HG02642 (cell line): Measurements from ENCODE around the gene RDH16.
"Not testable (repeated sequence)": the region's sequence is repeated elsewhere in the genome, so short reads cannot be mapped to it uniquely, and the experiment has no call there.

ENCODE experiments used
- ATAC-seq: cut with Tn5 transposase; IDR thresholded peaks from one replicate; pipeline ENCODE4 v1.9.1; 2021; ENCODE audit warnings: mild to moderate bottlenecking; ENCODE audit not compliant: unreplicated experiment, poor library complexity

RDH16 gene

DNA sequence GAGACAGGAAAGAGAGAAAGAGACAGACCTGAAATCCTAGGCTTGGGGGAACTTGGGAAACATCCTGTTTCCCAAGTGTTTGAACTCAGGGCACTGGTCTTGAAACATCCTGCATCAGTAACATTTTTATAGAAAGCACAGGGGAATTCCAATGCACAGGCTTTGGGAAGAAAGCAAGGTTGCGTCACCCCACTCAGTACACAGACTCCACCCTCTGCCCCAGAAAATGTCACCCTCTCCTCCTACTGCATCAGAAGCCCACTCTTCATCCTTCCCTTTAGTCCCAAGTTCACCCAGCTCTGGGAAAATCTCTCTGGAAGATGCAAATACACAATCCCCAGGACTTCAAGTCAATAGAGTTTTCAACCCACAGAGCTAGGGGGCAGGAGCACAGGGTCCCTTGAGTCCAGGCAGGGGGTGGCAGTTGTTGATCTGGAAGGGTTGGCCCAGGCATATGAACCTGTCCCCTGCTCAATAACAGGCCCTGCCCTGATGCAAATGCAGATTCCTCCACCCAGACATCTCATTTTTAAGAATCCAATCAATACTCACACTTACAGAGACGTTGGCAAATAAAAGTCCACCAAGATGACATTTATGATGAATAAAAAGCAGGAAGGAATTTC is 1.7 kb downstream of the RDH16 start:
- no peak for ATAC-seq

DNA sequence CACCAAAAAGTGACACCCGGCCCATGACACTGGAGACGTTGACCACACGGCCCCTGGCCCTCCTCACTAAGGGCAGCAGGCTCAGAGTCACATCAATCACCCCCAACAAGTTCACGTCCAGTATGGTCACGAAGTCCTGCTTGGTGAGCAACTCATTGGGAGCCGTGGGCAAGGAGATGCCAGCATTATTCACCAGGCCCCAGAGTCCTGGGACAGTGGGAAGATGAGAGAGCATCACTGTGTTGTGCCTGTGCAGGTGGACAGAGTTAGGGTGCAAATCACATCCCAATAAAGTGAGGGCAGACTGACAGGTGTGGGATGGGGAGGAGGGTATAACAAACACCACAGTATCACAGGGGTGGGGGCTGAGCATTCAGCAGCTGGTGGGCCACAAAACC is 2.5 kb downstream of the RDH16 start:
- no peak for ATAC-seq

- ATAC-seq, result no peak
Observed at GRCh38 chr12:56954057-56954957, 3.1 kb downstream of the RDH16 start.

DNA sequence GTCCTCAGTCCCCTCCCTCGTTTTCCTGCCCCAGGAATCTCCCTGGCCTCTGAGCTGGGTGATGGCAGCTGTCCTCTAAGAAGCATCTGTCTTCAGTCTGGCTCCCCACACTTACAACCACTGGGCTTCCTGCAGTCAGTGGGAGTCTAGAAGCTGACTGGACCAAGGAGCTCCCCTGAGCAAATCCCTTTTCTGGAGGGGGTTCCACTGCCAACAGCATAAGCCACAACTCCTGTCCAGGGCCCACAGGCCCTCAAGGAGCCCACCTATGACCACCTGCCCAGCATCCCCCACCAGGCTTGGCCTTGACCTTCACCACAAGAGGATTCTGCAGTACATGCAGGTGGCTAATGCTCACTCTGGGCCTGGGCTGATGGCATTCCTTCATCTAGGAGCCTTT is 4.1 kb downstream of the RDH16 start:
- ATAC-seq, result no peak

DNA sequence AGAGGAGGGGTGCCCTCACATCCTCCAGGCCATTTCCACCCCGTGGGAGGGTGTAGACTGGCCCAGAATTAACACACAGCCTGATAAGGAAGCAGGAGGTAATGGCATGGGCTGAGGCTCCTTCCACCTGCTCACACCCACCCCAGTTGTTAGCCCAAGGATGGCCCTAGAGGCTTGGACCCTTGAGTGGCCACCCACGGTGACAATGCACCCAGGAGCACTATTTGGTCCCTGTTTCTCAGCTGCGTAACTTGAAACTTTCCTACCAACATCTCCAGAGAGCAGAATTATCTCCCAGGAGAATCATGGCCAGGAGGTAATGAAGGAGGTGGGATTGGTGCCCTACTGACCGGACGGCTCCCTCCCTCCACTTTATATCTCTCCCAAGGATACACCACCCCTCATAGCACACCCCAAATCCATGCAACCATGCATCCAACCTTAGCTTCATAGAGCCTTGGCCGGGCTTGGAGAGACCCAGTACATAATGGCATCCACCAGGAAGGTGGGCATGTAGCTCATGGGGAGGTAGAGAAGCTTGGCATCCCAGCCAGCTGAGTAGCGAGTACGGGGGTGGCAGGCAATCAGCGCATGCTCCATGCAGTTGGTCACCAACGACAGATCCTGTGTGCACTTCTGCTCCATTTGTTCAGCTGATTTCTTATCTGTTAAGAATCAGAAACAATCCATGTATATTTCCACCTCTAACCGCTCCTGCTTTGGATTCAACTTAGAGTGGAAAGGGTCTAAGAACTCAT is 5.6 kb downstream of the RDH16 start:
- no peak for ATAC-seq

DNA sequence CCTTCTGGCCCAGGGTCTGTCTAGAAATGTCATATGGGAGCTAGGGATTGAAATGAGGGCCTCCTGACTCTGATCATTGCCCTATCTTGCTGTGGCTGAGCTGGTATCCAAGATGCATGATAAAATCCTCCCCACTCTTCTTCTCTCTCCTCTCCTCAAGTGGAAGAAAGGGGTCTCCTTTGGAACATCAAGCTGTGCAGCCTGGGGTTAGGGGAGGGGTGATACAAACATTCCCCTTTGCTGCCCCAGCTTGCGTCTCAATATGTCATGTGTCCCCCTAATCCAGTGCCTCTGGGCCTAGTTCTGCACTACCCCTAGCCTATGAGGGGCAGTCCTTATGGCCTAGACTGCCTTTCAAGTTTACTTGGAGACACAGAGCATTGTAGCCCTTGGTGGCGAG is 8.5 kb downstream of the RDH16 start:
- no peak for ATAC-seq

GRCh38 chr12:56948457-56948777 is 9.0 kb downstream of the RDH16 start:
- ATAC-seq, result no peak

- no peak for ATAC-seq
Observed at GRCh38 chr12:56947633-56948456, 9.6 kb downstream of the RDH16 start.

GRCh38 chr12:56943878-56944277 is 13.5 kb downstream of the RDH16 start:
- no peak for ATAC-seq

GRCh38 chr12:56943374-56943773 is 14.0 kb downstream of the RDH16 start:
- ATAC-seq, result not testable (repeated sequence)

DNA sequence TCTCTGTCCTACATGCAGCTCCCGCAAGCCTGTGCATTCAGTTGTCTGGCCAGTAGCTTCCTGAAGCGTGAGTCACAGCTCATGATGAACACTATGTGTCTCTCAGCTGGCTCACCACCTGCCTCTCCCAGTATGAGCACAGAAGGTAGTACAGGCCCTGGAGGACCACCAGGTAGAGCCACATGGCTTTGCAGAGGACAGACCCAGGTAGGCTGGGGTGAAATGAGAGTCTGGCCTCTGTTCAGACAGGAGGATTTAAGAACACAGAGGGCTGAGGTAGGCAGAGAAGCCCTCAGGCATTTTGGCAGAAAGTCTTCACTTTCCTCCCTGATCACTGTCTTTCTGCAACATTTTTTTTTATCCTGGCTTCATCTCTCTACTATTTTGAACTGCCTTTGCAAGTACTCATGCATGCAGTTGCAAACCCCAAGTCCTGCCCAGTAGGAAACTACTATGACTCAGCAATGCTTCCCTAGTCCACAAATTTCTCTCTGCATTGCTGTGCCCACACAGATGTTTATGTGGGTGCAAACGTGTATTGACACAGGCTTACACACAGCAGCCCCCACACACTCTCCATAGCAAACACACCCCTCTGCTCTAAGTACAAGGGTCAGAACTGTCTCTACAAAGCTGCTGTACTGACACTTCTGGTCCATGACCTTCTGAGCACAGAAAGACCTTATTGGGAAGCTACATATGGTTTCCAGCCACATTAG is 15.9 kb downstream of the RDH16 start:
- ATAC-seq, result no peak

DNA sequence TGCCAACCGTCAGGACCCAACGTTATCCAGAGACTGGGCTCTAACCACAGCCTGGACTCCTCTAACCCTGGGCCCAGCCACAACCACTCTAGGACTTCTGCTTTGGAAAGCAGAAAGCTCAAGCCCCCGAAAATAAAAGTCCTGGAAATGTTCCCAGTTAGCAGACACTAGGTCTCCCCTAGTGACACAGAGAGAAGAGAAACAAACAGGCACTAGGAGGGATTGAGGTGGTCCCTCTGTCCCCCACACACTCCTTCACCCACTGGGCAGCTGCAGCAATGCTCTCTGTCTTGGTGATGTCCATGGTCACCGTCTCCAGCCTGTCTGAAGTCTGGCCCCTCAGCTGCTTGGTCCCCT is 16.5 kb downstream of the RDH16 start:
- ATAC-seq, result not testable (repeated sequence)

DNA sequence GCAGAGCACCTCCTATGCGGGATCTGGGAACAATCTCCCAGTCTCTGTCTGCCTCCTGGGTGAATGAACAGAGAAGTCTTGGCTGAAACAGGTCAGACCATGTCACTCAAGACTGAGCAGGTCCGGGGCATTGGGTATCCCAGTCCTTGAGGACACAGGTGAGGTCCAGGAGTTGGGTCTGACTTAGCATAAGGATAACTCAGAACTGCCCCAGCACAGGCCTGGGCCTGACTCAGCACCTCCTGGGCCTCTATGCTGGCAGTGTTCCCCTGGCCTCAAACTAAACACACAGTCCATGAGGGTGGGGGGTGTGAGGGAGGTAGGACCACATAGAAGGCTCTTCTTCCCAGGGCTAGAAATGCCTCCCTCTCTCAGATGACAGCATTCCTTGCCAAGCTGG is 21.7 kb downstream of the RDH16 start:
- ATAC-seq, result no peak

DNA sequence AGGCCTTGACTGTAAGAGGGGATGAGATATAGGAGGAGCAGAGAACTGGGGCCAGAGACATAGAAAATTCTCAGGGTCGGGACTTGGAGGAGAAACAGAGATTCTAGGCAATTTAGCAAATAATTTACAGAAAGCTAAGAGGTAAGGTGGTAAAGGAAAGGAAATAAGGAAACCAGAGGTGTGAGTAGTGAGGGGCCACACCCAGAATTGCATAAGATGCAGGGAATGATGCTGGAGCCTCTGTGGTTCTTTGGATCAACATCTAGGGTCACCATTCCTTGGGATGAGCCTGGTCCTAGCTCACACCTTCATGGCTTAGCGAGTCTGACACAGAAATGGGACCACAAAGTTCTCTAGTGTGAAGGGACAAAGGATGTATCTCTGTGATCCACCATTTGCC is 22.3 kb downstream of the RDH16 start:
- no peak for ATAC-seq

DNA sequence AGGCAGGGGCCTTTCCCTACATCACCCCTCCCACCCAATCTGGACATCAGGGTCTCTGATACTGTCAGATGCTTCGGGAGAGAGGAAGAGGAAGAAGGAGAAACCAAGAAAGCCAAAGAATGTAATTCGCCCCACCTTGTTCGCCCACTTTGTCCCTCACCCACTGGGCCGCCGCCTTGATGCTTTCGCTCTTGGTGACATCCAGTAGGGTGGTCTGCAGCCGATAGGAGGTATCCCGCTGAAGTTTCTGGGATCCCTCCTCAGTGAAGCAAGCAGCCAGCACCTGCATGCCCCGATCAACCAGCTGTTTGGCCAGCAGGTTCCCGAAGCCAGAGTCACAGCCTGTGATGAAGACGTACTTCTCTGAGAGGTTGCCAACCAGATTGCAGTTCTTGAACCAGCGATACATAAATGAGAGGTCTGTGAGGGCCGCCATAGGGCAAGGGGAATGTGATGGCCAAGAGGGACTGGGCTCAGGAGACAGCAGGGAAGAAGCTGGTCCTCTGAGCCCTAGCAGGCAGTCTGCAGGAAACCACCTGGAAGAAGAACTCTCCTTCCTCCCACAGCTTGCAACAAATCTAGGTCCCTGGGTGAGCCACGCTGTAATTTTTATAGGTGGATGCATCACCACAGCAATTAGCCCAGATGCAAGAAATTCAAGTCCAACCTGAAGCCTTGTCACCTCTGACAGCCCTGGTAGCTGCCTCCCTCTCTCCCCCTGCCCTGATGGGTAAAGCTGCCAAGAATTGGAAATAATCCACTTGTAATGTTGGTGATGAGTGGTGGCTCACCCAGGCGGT is 23.4 kb downstream of the RDH16 start, which contains the start of gene SDR9C7:
Gene SDR9C7 (minus strand): TSS at position 583 of the 800 bp plus-strand sequence. CDS start 147 bp downstream, at position 436.
- no peak for ATAC-seq

DNA sequence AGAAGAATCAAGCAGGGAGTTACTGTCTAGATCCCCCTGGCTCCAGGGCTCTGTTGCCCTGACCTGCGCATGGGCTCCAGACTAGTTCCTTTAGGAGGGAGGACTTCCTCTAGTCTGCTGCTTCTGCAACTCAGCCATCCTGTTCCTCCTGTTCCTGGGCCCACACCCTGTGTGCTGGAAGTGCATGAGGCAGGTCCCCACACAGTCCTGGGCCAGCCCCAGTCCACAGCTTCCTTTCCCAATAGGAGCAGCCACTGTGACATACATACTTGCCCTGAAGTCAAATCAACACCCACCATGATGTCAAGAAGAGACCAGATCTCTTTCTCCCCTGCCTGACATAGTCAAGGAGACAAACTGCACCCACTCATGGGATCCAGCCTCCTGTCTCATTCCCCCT is 24.5 kb downstream of the RDH16 start:
- no peak for ATAC-seq

DNA sequence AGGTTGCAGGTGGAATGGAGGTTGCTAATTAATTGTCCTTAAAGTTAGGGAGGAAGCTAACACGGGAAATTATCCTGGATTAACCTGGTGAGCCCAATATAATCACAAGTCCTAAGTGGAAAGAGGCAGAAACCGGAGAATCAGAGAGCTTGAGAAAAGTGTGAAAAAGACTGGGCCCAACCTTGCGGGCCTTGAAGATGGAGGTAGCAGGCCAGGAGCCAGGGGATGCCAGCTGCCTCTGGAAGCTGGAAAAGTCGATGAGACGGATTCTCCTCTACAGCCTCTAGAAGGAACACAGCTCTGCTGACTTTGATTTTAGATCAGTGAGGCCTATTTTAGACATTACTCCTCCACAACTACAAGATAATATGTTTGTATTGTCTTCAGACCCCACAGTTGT is 25.3 kb downstream of the RDH16 start:
- no peak for ATAC-seq

- no peak for ATAC-seq
Observed at GRCh38 chr12:56931474-56931978, 25.9 kb downstream of the RDH16 start.

DNA sequence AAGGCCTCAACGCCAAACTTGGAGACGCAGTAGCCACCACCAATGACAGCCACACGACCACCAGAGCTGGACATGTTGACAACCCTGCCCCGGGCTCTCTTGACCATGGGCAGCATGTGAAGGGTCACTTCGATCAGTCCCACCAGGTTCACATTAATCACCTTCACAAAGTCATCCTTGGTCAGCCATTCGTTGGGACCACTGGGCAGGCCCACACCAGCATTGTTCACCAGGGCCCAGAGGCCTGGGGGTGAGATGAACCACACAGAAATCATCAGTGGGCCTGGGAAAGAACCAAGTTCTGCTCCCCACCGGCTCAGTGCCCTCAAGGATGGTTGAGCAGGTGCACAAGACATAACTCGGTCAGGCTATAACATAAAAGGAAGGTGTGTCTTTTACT is 27.2 kb downstream of the RDH16 start:
- no peak for ATAC-seq
